Measurements from ENCODE around the gene SLC30A1. TPM values are rescaled to one million over a fixed set of nuclear protein-coding genes. Genes with fewer than 3 reads are reported as not detected.

The SLC30A1 gene
- total and polyA plus RNA-seq, 10 of the 15 experiments (the other 5 are each of a cell fraction or from before 2014, with no cell fraction given), result 3.5 to 14.1 (median 8.8) TPM

GRCh38 chr1:211623515-211623914 lies 44.6 kb upstream of the SLC30A1 start:
- no peaks in the 10 kb centered on the region for H3K4me1 ChIP-seq (ENCODE audit: control insufficient read depth, insufficient read depth, low read length)
- no peak overlapping the region for H2AFZ ChIP-seq (ENCODE audit: control insufficient read depth, low read depth, low read length)
- no peaks in the 10 kb centered on the region for H3K9me3 ChIP-seq (replicated peaks; ENCODE audit: control insufficient read depth, insufficient read depth, low read length)
- CTCF ChIA-PET, result interaction anchor here (0.6 to 1.6 kb wide), 4 partner anchors 20 to 55 kb away, joined by 3 to 4 read pairs (median 3); partner anchors contain the start of gene SLC30A1
- H3K27me3 ChIP-seq (replicated peaks in 1 of 2; ENCODE audit: control insufficient read depth in 2 of 2, insufficient read depth in 2 of 2, low read length in 1 of 2), result no peaks in the 10 kb centered on the region
- SMC1A ChIA-PET (ENCODE audit: uncharacterized antibody, unreplicated experiment), result interaction anchor here (1.5 kb wide), 1 partner anchor 35 kb away, joined by 3 read pairs; no protein-coding TSS in a partner anchor
- FAIRE-seq (no peak), DNase-seq (ENCODE audit: low read depth, low spot score) (no peak), ATAC-seq (no peak)
- no peak overlapping the region for H3K4me3 ChIP-seq
- in situ Hi-C loops (cut with MboI), result no loop called here
- H3K36me3 ChIP-seq (ENCODE audit: control insufficient read depth in 2 of 2, insufficient read depth in 2 of 2, low read length in 1 of 2), result no peaks in the 10 kb centered on the region
- H3K4me2 ChIP-seq (ENCODE audit: control insufficient read depth, insufficient read depth), result no peak overlapping the region
- no peak overlapping the region for H3K27ac ChIP-seq (ENCODE audit: control insufficient read depth, insufficient read depth)
- POLR2A ChIA-PET, result interaction anchor here (0.7 kb wide), 1 partner anchor 23 kb away, joined by 3 read pairs; no protein-coding TSS in a partner anchor
- WGBS (ENCODE audit: insufficient coverage, insufficient replicate concordance, low lambda C conversion rate, missing lambda C conversion rate), result 36% methylated on average over 3 of the region's 3 CpGs
- no peak overlapping the region for H3K9ac ChIP-seq (ENCODE audit: control insufficient read depth, insufficient read depth, low read length)
- no TSS peak for BruUV-seq (replicated peaks)
- intact Hi-C loops (cut with micrococcal nuclease; ENCODE audit: unreplicated experiment), result no loop called here
- RAD21 ChIA-PET (ENCODE audit: unreplicated experiment), result interaction anchor here (1.0 to 1.6 kb wide), 2 partner anchors 32 to 109 kb away, joined by 4 read pairs; no protein-coding TSS in a partner anchor
- TF ChIP-seq ZBTB33 (IDR thresholded peaks at IDR 0.05), result no peak
- no peak for TF ChIP-seq JUND (IDR thresholded peaks at IDR 0.05; ENCODE audit: low read depth, low read length)
- no peak for TF ChIP-seq ATF2 (IDR thresholded peaks at IDR 0.05; ENCODE audit: low read length)
- TF ChIP-seq ZNF687 (IDR thresholded peaks at IDR 0.05), result no peak
- no peak for TF ChIP-seq SP1 (IDR thresholded peaks at IDR 0.05; ENCODE audit: low read depth, low read length)
- no peak for TF ChIP-seq ASH2L (IDR thresholded peaks at IDR 0.05; ENCODE audit: borderline replicate concordance, low read depth)
- no peak for TF ChIP-seq KDM1A (IDR thresholded peaks at IDR 0.05; ENCODE audit: borderline replicate concordance)
- TF ChIP-seq EP300 (IDR thresholded peaks at IDR 0.05; ENCODE audit: borderline replicate concordance in 1 of 2, control insufficient read depth in 1 of 2, low read depth in 2 of 2, low read length in 2 of 2), result no peak
- no peak for TF ChIP-seq SREBF1 (IDR thresholded peaks at IDR 0.05; ENCODE audit: low read length)
- TF ChIP-seq IRF5 (IDR thresholded peaks at IDR 0.05; ENCODE audit: borderline replicate concordance), result no peak
- no peak for TF ChIP-seq ZNF384 (IDR thresholded peaks at IDR 0.05; ENCODE audit: borderline replicate concordance, low read depth, low read length)
- no peaks in the 10 kb centered on the region for H4K20me1 ChIP-seq (ENCODE audit: control insufficient read depth, insufficient read depth)
- H3K79me2 ChIP-seq (ENCODE audit: control insufficient read depth, insufficient read depth, low read length), result no peaks in the 10 kb centered on the region
